Erythroblast (primary cell): Measurements from ENCODE around the gene KRTAP4-11.

Experiments used
- GATA1 ChIP-seq: IDR thresholded peaks from 2 replicates; pipeline ENCODE4 v1.6.1; 2011; ENCODE audit warnings: low read depth, mild to moderate bottlenecking, control low read depth, low read length, moderate library complexity
- POLR2A ChIP-seq: IDR thresholded peaks from 2 replicates; pipeline ENCODE4 v1.6.1; 2011; ENCODE audit warnings: mild to moderate bottlenecking, low read length

DNA sequence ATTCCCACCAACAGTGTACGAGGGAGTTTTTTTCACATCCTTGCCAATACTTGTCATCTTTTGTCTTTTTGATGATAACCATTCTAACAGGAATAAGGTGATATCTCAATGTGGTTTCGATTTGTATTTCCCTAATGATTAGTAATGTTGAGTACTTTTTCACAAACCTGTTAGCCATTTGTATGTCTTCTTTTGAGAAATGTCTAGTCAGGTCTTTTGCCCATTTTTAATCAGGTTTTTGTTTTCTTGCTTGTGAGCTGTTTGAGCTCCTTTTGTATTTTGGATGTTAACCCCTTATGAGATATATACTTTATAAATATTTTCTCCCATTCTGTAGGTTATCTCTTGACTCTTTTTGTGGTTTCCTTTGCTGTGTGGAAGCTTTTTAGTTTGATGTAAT is 33.4 kb upstream of the KRTAP4-11 start:
- no peak for TF ChIP-seq POLR2A
- no peak for TF ChIP-seq GATA1
